Measurements from ENCODE around the gene GP9. TPM values are rescaled to one million over a fixed set of nuclear protein-coding genes. Genes with fewer than 3 reads are reported as not detected.

GP9 gene
- total RNA-seq, 1 donor from 2014 or later, result not detected

GRCh38 chr3:129027544-129027880, 33.1 kb upstream of the GP9 start:
- DNase-seq (ENCODE audit: extremely low read depth, low read depth, low spot score), result no peak

GRCh38 chr3:129028866-129029265, 31.7 kb upstream of the GP9 start:
- DNase-seq (ENCODE audit: extremely low read depth, low read depth, low spot score), result no peak

DNA sequence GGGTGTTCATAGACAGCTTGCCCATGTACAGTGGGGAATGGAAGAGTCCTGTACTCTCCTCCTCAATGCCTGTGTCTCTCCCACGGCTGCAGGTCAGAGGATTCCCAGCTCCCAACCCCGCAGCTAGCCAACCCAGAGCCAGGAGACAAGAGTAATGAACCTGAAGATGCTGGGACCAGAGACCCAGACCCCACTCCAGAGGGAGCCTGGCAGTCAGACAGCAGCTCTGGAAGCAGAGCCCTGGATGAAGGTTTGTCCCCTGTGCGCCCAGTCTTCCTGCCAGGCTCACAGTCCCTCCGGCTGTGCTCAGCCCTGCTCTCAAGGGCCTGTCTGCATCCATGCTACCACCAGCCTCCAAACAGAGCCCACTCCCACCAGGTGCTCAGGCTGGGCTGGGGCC, 30.0 kb upstream of the GP9 start:
- DNase-seq (ENCODE audit: extremely low read depth, low read depth, low spot score), result no peak

DNA sequence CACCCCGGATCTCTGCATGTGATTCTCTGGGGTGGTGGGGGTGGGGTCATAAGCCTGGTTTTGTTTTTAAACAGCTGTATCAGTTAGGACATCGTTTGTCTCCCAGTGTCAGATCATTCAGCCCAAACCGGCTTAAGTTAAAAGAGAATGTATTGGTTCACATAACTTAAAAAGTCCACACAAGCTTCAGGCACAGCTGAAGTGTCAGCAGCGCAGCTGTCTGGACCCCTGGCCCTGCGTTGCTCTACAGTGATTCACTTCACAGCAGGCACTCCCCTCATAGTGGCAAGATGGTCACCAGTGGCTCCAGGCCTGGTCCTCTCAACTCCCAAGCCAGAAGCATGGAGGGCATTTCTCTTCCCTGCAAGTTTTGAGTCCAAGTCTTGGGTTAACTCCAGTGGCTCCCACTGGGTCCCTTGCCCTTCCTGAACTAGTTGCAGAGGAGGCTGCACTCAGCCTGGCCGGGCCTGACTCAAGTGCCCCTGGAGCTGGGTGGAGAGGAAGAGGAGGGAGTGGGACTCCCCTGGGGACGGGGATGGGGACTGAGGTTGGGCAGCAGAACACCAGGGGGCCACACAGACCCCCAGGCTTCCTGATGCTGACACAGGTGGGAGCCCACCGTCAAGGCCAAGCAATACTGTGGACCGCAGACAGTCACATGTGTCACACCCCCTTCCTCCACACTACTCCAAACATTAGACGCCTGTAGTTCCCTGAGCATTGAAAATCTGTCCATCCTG, 28.9 kb upstream of the GP9 start:
- DNase-seq (ENCODE audit: extremely low read depth, low read depth, low spot score), result no peak

- no peak for DNase-seq (ENCODE audit: extremely low read depth, low read depth, low spot score)
These were observed 27.9 kb upstream of the GP9 start for GRCh38 chr3:129032716-129033115.

GRCh38 chr3:129033151-129033550, 27.4 kb upstream of the GP9 start:
- DNase-seq (ENCODE audit: extremely low read depth, low read depth, low spot score), result no peak

- no peak for DNase-seq (ENCODE audit: extremely low read depth, low read depth, low spot score)
These were observed 26.8 kb upstream of the GP9 start for GRCh38 chr3:129033633-129034321.

- DNase-seq (ENCODE audit: extremely low read depth, low read depth, low spot score), result no peak
These were observed 25.9 kb upstream of the GP9 start for GRCh38 chr3:129034642-129035041.

DNA sequence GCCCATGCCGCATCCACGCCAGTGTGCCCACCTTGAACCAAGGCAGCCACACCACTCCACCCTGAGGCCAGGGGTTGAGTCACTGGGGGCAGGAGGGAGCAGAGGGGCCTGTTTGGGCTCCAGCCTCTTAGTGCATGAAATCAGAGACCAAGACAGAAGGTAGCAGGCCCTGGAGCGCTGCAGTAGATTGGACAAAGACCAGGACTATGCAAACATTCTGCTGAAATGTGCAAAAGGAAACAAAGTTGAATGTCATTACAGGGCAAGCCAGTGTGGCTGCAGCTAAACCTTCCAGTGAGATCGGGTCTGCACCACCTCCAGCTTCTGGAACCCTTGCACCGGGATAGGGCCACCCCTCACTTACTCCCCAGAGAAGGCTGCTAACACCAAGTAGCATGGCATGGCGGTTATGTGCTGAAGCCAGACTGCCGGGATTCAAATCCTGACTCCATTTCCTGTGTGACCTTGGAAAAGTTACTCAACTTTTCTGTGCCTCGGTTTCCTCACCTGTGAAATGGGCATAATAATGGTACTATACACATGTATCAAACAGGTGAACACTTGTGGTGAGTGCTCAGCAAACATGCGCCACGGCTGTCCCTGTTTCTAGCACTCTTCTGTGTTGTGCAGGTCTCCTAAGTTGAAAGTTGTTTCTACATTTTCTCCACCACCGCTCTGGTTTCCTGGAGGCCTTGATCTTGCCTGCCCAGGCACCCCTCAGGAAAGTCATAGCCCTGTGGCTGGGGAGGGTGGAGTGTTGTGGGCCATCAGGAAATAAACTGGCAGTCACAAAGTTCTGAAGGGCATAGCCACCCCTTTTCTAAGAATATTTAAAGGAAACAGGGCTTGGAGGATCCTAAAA, 25.0 kb upstream of the GP9 start:
- no peak for DNase-seq (ENCODE audit: extremely low read depth, low read depth, low spot score)

- no peak for DNase-seq (ENCODE audit: extremely low read depth, low read depth, low spot score)
These were observed 24.1 kb upstream of the GP9 start for GRCh38 chr3:129036222-129037092.

GRCh38 chr3:129037093-129037419, 23.5 kb upstream of the GP9 start:
- DNase-seq (ENCODE audit: extremely low read depth, low read depth, low spot score), result no peak

- no peak for DNase-seq (ENCODE audit: extremely low read depth, low read depth, low spot score)
These were observed 22.3 kb upstream of the GP9 start for GRCh38 chr3:129038121-129038855.

DNA sequence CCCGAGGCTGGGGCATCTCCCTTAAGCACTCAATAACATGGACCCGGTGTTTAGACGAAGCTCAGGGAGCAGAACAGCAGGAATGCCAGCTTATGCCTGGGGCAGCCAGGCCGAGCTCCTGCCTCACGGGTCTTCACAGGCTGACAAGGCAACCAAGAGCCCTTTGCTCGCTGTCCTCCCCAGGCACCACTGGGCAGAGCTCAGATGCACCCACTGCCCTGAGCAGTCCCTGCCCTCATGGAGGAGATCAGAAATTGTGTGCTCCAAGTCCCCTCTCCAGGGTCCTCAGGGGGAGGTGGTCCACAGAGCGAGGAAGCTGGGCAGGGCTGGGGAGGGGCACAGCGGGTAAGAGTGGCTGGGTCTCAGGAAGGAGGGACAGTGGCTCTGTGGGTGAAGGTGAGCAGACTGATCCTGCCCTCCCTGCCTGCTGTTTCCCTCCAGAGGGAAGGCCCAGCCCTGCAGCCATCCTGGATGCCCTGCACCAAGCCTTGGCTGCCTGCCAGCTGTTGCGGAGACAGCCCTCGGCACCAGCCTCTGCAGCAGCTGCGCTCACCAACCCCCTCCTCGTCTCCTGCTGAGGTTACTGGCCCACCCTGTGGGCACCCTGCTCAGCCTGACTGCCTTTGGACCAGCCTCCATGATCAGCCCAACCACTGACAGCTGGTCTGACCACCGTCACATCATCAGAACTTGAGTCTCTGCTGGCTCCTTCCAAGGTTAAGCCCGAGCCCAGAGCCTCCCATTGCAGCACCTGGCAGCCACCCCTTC, 21.1 kb upstream of the GP9 start:
- no peak for DNase-seq (ENCODE audit: extremely low read depth, low read depth, low spot score)

- no peak for DNase-seq (ENCODE audit: extremely low read depth, low read depth, low spot score)
These were observed 20.6 kb upstream of the GP9 start for GRCh38 chr3:129040039-129040336.

- no peak for DNase-seq (ENCODE audit: extremely low read depth, low read depth, low spot score)
These were observed 19.8 kb upstream of the GP9 start for GRCh38 chr3:129040579-129041300.

- no peak for DNase-seq (ENCODE audit: extremely low read depth, low read depth, low spot score)
These were observed 14.9 kb upstream of the GP9 start for GRCh38 chr3:129045675-129046036.

DNA sequence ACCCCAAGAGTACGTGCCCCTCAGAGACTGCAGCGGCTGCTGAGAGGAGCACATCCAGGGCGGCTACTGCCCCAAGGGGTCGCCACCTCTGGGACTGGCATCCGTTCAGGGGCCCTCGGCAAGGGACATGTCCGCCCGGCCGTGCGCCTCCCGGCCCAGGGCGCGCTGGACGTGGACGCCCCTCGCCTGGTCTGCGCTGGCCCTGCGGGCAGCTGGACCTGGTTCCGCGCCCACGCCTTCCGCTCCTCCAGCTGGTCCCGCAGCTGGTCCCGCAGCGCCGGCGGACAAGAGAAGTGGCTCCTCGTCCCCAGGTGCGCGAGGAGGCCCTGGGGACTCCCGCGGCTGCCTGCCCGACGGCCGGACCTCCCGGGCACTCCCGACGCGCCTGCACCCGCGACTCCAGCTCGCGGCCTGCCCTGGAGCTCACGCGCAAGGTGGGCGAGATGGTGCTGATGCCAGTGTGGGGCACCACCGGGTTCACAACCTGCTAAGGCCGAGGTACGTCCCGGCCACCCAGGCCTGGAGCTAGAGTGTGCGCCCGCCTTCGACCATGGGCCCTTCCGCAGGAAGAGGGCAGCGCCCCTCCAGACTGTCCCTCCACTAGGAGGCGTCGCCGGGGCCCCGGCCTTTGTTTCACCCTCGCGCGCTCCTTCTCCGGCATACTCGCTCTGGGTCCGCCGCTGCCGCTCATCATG, 14.4 kb upstream of the GP9 start:
- no peak for DNase-seq (ENCODE audit: extremely low read depth, low read depth, low spot score)

GRCh38 chr3:129046732-129047552, 13.6 kb upstream of the GP9 start:
- no peak for DNase-seq (ENCODE audit: extremely low read depth, low read depth, low spot score)

Data from glomerular endothelial cell (primary cell).